ENCODE results near the gene KMO.

DNA sequence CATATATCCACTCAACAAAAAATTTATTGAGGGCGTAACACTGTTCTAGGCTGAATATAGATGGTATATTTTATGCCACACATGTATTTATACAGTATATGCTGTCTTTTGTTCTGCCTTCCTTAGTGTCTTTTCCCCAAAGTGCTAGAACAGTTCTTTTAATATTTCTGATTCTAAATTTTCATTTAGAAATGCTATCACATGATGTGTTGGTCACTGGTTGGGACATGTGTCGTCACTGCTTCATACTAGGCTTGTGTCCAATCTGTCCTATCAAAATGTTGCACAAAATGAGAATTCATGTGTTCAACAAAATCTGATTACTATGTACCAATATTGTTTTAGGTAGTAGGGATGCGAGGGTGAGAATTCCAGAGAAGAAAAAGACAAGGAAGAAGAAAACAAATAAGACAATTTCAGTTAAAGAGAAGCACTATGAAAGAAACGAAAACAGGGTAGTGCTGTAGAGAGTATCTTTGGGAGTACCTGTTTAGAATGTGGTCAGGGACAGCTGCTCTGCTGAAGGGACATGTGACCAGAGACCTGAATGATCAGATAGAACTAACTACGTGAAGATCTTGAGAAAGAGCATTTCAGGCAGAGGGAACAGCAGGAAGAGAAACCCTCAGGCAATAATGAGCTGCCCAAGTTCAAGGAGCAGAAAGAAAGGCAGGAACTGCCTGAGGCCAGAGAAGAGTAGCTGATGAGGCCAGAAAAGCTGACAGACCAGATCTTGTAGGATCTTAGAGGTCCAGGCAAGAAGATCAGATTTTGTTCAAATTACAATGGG lies 1.3 kb downstream of the KMO start:
- no peak for TF ChIP-seq EZH2phosphoT487 (IDR thresholded peaks at IDR 0.05; ENCODE audit: insufficient read depth, low read depth)
- no peak for TF ChIP-seq EZH2 (IDR thresholded peaks at IDR 0.05; ENCODE audit: insufficient read depth, poor library complexity, severe bottlenecking)
